Stimulated activated CD4-positive, alpha-beta T cell treated with anti-CD3 and anti-CD28 coated beads, Interleukin-15, amount 100 ng/mL, for 48 hours (primary cell): ENCODE data around the gene ITPR3.

ENCODE experiments used
- DNase-seq, 2 donors: peaks; one replicate each; pipeline ENCODE4 v3.0.0-alpha.2; 2020; ENCODE audit warnings: low read depth in 2 of 2

Gene ITPR3

DNA sequence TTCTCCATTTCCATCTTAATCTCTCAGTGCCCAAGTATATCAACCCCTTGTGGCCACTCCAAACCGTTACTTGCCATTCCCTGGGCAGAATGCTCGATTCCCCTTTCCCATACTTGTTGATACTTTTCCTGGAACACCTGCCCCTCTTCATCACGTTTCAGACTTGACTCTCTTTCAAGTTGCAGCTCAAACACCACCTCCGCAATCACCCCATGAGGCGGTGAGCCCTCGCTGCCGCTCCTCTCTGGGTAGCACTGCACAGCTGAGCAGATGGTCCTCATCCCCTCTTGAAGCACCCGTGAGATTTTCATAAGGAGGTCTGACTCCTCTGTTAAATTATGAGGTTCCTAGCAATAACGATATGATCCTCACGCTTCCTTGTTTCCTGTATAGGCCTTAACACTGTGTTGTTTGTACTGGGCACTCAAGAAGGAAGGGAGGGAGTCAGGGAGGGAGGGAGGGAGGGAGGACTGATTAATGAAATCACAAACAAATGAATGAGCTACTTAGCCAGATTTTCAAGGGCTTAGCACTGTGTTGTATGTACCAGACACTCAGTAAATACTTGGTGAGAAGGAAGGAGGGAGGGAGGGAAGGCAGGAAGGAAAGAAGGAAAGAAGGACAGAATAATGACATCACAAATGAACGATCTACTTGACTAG lies 98.3 kb downstream of the ITPR3 start:
- DNase-seq = no peak

DNA sequence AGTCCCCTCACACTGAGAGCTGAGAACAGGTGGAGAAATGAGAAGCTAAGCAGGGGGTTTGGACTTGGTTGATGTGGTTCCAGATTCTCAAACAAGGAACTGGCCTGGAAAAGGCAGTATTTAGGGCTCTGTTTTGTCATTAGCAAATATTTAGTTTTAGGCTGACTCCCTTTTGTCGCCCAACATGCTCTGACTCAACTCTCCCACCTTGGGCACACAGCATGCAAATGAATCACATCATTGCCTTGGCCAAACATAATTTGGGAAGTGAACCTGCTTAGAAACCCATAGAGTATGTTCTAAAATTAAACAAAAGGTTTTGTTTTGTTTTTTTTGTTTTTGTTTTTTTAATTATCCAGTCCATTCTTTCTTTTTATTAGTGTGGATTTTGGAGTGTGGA lies 99.9 kb downstream of the ITPR3 start:
- DNase-seq = no peak

DNA sequence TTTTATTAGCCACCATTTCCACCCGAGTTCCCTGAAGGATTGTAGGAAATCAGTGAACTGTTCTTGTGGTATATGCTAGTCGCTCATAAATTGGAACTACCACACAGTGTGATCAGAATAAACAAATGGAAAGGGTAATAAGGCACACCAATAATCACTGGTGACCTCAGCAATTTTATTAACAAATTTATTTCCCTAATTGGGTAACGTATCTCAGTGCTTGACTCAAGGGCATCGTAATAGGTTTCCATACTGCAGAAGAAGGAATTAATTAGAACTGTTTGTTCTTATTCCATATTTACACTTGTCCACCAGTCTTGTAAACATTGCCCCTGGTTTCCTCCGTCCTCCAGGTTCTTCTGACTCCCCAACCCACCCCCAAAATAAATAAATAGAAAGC lies 100.4 kb downstream of the ITPR3 start:
- DNase-seq = no peak

DNA sequence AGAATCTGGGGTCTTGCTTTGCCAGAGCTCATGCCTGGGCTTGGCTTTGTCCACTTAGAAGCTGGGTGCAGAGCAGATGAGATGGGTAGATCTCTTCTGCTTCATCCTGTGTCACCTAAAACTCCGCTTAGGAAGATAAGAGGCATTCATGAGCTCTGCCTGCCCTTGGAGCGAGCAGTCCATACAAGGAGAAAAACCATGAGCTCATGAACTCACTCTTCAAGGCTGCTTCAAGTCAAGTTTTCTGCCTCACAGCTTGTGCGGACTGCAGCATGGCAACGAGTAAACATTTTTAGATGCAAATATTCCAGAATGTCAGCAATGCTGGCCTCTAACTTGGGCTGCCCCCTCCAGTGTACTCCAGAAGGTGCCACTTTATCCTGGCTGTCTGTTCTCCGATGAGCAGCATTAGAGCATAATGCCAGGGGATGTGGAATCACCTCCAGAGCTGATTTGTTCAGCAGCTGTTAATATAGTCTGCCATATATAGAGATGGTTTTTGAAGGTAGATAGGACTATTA lies 101.0 kb downstream of the ITPR3 start:
- DNase-seq = no peak

DNA sequence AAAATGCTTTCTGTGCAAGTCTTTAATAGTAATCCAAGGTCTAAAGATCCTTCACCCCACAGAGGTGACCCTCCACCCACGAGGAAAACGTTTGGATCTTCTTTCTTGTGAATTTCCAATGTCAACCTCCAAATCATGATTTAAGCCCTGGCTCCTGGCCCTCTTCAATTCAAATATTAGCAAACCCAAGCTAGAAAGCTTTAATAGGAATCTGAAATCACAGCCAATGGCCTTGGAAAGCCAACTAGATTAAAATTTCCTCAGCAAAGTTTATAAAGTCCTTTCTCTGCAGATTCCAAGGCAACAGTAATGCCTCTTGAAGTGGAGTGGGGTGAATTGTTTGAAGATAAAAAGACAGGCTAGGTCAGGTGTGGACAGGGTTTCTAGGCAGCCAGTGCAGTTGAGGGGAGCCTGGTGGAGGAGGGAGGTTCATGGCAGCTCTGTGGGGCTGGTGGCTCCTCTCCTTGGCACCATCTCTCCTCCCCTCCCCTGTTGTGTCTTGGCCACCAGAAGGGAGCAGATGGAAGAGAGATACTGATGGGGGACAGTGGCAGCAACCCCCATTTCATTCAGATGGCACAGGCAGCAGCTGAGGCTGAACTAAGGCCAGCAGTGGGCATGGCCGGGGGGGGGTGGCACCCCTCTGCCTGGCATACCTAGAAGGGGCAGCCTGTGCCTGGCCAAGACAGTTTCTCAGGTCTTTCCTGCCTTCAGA lies 102.4 kb downstream of the ITPR3 start:
- no peak for DNase-seq

DNA sequence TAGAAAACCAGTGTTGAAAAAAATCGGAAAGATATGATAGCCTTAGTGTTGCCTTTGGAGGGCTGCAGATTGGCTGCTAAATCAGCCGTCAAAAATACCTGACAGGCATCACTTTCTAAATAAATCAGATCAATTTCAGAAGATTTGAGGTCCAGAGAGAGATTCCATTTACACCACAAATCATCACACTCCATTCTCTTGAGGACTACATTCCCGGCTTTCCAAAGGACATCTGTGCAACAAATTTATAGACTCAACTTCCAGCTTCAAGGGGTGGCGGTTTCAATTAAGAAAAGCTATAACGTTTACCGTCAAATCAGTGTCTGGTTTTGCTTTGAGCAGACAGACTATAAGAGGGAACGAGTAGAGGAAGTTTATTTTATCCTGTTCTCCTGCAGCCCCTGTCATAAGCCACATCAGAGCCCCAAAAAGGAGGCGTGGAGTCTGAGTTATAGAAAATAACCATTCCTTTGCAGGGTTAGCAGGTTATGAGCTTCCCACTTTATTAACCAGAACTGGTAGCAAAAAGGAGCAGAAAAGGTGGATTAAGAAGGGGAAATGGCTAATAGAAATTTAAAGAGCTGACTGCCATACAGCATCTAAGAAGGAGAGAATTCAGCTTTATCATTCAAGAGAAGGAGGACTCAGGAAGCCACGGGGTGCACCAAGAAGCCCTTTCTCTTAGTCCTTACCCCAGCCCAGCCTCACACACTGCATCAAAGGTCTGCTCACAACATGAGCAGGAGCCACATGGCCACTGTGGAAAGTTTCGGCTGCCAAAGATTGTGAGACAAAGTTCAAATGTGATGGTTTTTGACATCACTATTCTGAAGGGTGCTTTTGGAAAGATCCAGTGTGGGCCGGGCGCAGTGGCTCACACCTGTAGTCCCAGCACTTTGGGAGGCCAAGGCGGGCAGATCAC lies 103.2 kb downstream of the ITPR3 start:
- DNase-seq = no peak

DNA sequence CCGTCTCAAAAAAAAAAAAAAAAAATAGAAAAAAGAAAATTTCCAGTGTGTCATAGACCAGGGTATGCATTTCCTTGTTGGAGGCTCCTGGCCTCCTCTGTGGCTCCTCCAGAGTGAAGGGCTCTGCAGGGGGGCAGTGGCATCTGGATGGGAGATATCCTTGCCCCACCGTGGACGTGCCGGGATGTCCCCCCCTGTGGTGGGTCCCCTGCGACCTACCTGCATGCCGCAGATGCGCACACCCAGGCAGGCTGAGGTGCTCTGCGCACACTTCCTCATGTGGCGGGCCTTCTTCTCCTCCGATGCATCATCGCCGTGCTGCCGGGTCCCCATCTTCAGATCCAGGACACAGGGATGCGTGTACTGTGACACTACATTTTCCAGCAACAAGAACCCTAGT lies 104.1 kb downstream of the ITPR3 start:
- no peak for DNase-seq

DNA sequence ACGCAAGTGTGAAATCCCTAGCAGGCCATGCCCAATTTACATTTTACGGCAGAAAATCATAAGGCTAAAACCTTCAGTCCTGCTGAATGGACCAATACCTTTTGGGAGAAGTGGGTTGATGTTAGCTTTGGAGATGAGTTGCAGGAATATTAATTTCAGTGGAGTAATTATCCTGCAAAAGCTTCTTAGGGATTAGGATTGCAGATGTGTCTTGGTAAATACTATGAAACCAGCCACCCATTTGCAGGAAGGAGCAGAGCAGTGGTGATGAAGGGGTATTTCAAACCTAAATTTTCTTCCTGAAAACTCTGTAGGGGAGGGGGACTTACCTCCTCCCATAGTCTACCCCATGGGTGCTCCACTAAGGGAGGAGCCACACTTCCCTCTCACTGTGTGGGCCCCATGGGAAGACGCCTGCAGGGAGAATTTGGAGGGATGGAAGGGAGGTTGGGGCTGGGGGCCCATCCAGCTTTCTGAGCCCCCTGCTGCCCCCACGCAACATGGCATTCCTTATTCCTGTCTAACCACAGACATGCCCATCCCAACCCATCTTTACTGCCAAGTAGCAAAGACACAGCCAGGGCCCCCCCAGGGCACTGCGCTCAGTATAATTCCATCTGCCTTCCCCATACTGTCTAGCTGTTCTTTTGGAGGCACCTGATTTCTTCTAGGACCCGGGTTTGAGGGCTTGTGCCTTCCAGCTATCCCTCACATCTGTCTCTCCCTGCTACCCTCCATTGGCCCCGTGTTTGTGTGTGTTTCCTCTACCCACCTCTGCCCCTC lies 105.0 kb downstream of the ITPR3 start:
- no peak for DNase-seq

DNA sequence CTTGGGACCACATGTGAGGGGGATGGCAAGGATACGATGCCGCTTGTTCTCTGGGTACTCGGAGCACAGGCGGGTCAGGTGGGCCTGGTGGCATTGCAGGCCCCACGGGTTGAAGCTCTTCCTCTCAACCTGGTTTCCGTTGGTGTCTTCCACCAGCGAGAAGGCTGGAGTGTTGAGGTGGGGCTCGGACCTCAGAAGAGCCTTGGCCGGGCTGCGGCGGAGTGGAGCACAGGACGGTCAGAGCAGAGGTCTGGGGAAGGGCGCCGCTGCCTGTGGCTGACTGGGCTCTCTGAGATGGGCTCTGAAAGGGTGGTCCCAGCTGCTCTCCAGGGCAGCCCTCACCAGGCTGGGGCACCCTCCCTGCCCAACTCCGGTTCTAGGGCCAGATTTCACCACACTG lies 105.6 kb downstream of the ITPR3 start:
- DNase-seq = no peak

DNA sequence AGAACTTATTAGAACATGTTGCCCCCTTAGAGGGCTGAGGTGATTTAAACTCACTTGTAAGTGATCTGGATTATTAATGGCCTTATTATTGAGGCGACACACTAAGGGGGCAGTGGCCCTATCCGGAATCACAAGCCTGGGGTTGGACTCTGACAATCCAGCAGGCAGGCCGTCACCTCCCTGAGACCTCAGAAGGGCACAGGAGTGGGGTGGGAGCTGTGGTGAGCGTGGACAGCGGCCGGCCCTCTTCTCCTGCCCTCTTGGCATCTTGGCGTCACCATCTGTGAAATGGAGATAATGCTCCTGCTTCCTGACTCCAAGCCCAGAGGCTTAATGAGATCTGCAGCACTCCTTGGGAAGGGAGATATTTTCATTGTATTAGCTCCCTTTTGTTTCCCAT lies 106.0 kb downstream of the ITPR3 start:
- DNase-seq = no peak

DNA sequence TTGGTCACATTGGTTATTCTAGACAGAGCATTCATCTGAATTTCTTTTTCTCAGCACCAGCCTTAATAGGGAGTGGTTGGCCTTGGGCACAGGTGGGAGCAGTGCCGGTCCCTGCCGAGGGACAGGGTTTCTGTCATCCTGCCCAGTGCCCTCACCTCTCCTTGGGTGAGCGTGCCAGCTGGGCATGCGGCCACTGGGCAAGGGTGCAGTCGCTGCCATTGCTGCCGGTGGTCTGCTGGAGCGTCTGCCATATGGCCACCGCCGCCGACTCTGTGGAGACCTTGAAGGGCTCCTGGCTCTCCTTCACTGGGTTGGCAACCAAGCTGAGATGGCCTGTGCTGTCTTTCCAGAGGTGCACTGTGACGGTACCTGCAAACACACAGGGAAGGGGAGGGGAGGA lies 106.8 kb downstream of the ITPR3 start:
- no peak for DNase-seq

DNA sequence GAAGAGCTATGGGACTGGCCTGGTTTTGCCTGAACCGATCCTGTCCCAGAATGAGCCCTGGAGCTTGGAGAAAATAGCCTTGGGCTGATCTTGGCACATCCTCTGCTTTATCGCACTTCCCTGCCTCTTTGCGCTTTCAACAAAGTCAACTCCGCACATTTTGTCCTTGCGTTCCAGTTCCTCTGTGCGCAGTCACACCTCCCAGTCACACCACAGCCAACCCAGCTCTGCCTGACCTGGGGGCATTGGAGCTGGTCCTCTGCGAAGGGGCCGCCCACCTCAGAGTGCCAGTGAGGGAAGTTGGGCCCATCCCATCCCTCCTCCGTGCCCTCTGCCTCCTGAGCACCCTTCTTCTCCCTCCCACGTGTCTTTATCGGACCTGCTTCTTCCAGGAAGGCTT lies 107.3 kb downstream of the ITPR3 start:
- no peak for DNase-seq

DNA sequence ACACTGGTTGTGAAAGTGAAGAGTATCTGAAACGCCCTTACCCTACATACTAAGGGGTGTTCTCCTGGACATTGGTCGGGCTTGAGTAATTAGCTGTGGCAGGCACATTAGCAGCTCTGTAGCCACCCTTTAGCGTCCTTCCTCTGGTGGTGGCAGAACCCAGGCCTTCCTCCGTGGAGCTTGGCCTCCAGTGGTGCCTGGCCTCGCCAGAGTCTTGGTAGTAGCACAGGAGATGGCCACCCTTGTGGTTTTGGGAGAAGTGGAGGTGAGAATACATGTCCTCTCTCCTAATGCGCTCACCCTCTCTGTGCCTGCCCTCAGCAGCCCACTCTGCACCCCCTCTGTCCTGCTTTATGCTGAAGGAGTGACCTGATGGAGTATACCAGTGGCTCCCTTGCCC lies 107.9 kb downstream of the ITPR3 start:
- DNase-seq = no peak

DNA sequence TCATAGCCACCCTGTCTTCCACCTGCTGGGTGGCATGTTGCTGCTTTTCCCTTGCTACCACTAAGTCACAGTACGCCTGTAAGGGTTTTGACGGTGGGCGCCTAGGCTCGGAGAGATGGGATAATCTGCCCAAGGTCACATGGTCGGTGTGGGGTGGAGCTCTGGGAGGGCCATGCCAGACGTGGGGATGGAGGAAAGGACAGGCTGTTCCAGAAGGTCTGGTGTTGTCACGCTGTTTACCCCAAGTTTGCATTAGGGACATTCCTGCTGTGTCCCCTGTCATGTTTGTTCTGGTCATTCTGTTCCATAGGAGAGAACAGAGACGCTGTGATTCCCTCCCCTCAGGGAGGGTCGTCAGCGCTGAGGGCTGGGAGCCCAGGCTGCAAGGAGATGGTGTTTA lies 109.5 kb downstream of the ITPR3 start:
- DNase-seq = no peak

DNA sequence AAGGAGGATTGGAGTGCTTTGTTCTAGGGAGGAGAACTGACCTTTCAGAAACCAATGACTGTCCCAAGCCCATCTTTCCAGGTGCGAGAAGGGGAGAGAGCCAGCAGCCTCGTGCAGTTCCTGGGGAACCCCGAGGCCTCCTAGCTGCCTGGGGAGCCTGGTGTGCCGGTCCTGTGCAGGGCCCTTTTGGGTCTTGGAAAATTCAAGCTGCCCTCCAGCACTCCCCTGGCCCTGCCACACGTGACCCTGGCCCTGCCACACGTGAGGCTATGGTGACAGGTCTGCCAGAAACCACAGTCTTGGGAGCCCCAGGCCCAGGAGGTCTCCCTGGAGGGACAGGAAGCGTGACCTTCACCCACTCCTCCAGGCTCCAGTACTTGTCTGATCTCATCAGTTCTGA lies 109.9 kb downstream of the ITPR3 start:
- no peak for DNase-seq

DNA sequence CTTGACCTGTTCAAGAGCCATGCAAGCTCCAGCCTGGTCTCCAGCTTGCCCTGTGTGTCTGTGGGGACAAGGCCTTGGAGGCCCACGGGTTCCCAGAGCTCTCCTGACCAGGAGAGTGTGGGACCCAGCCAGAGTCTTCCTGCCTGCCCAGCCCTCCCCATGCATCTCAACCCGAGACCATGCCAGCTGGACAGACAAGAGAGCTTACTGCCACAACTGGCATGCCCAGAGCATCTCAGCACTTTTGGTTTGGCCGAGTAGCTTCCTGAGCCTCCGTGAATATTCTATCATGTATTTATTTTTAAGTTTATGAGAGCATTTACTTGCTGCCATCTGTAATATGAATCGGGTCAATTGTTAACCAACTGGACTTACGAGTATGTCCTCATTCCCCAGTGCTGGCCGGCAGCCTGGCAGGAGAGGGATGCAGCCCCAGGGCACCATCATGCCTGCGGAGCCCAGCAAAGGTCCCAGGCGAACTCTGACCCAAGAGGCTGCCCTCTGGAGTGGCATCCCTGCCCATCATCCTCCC lies 110.7 kb downstream of the ITPR3 start:
- DNase-seq = no peak

DNA sequence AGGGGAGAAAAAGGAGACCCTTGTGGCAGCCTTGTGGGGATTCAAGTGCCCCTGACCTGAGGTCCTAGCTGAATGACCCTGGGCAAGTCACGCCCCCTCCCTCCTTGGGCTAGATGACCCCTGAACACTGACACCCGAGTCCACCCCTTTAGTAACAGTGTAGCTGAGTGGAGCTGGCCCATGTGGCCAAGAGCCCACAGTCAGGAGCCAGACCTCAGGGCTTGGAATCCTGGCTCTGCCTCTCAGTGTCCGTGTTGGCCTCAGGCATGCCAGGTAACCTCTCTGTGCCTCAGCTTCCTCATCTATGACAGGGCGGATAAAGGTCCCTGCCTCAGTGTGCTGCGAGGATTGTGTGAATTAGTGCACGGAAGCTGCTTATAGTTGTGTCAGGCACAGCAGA lies 111.3 kb downstream of the ITPR3 start:
- no peak for DNase-seq

DNA sequence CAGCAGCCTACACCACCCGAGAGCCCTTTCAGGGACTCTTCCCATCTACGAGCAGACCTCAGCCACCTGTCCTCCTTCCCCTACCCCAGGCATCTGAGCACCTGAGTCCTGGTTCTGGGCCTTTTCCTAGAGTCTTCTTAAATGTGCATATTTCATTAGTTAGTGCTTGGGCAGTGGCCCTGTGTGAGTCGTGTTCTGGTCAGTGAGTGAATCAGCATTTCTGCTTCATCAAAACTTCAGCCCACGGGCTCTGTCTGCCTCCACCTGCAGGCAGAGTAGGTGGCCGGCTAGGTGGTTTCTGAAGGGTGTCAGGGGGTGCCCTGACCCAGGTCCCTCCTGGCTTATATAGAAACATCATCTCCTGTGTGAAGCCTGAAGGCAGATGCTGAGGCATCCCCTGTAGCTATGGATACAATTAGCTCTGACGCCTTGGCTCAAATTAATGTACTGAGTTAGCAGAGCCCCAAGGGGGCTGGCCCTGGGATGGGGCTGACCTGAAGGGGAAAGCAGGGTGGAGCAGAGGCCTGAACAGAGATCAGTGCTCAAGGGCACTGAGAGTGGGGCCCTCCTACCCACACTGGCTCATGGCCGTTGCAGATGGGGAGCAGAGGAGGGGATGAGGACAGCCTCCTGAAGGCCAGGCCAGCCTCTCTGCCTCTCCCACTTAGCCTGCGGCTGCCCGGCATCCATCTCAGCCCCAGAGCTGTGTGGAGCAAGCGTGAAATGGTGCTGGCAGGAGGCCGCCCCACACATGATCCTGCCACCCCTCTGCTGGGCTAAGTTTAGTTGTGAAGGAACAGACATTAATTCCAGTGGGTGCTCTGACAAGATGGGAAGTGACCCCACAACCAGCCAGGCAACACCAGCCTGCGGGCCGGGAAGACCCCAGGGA lies 111.9 kb downstream of the ITPR3 start:
- no peak for DNase-seq

DNA sequence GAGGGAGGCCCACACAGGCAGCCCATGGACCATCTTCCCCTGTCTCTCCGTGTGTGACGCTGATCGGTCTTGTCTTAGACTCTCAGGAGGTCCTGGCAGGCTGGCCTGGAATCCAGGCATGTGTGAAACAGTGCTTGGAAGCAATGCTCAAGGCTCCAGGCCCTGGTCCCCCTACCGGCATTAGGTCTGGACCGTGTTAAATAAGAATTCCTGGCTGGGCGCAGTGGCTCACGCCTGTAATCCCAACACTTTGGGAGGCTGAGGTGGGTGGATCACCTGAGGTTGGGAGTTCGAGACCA lies 112.5 kb downstream of the ITPR3 start:
- no peak for DNase-seq

DNA sequence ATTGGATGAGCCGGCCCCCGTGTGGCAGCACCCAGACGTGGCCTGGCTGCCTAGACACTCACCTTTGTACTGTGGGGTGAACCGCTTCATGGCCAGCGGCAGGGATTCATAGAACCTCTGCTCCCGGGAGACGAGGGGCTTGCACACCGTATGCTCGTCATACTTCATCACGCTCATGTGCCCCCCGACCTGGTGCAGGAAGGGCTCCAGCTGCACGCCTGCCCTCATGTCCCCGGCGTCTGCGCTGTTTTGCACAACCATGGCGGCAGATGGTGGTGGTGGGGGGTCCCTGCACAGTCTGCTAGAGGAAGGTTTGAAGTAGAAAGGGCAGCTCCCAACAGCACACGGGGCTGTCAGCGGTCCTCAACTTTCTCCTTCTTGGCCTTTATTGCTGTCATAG lies 114.1 kb downstream of the ITPR3 start:
- no peak for DNase-seq
